ENCODE data around the gene ZNF581.

The ZNF581 gene

DNA sequence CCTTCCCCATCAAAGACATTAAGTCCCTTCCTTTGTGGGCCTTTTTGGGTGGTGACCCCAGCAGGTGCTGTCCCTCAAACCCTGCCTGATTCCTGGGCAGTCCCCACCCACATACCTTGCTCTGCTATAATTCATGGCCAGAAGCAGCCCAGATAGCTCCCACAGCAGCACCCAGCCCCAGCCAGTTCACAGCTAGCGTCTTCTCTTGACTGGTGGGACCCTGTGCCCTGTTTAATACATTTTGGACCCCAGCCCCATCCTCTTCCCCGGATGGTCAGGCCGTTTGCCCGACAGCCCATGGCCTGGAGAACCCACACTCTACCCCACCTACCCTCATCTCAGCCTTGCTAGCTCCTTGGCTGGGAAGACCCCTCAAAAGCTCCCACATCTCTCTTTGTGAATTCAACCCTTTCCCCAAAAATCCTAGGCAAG is 6.7 kb downstream of the ZNF581 start:
- DNase-seq, result no peak

- DNase-seq, result no peak
Observed at GRCh38 chr19:55650602-55651230, 7.3 kb downstream of the ZNF581 start.

- no peak for DNase-seq
Observed at GRCh38 chr19:55651236-55651635, 7.8 kb downstream of the ZNF581 start.

GRCh38 chr19:55652311-55653128 is 9.1 kb downstream of the ZNF581 start:
- no peak for DNase-seq

GRCh38 chr19:55653651-55654322 is 10.3 kb downstream of the ZNF581 start:
- DNase-seq, result peak; percentile 99

GRCh38 chr19:55654323-55654867 is 10.9 kb downstream of the ZNF581 start:
- peak; percentile 100 for DNase-seq

GRCh38 chr19:55654868-55655647 is 11.6 kb downstream of the ZNF581 start, which contains the start of gene U2AF2:
U2AF2 (plus strand) TSS chr19:55655035; CDS start chr19:55655105, 70 bp downstream.
- DNase-seq, result peak; percentile 97

GRCh38 chr19:55655648-55656040 is 12.2 kb downstream of the ZNF581 start:
- DNase-seq, result no peak

GRCh38 chr19:55656552-55656951 is 13.1 kb downstream of the ZNF581 start:
- DNase-seq, result no peak

- DNase-seq, result no peak
Observed at GRCh38 chr19:55656988-55657747, 13.7 kb downstream of the ZNF581 start.

DNA sequence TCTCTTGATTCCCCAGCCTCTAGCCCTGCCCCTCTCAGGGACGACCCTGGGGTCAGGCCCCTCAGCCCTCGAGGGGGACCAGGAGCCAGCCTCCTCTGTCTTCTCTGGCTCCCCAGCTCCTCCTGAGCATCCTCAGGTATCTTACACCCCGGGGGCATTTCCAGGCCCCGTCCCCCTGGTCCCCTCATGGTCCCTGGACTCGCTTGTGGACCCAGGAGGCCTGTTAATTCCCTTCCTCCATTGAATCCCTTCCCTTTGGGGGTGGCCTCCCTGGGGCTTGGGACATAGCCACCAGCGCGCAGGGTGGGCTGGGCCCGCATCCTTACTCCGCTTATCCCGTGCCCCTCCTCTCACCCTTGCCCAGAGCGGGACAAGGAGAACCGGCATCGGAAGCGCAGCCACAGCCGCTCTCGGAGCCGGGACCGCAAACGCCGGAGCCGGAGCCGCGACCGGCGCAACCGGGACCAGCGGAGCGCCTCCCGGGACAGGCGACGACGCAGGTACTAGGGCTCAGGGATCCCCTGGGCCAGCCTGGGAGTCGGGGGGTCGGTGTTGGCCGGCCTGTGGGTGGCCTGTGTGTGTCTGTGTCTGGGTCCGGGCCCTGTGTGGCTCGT is 15.5 kb downstream of the ZNF581 start:
- no peak for DNase-seq

- no peak for DNase-seq
Observed at GRCh38 chr19:55659822-55660221, 16.4 kb downstream of the ZNF581 start.

DNA sequence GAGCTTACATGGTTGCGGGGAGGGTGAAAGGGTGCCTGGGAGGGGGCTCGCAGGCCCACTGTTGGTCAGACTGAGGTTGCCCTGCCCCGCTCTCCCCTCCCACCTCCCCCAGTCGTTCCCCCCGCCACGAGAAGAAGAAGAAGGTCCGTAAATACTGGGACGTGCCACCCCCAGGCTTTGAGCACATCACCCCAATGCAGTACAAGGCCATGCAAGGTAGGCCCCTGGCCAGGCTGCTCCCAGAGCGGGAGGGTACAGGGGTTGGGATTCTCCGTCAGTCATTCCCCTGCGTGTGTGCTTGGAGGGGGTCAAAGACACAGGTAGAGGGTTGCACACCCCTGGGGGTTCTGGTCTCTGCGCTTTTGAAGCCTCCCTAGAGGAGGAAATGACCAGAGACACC is 17.0 kb downstream of the ZNF581 start:
- DNase-seq, result no peak

GRCh38 chr19:55660991-55661390 is 17.5 kb downstream of the ZNF581 start:
- no peak for DNase-seq

- no peak for DNase-seq
Observed at GRCh38 chr19:55661826-55662225, 18.4 kb downstream of the ZNF581 start.

- DNase-seq, result no peak
Observed at GRCh38 chr19:55663846-55664536, 20.5 kb downstream of the ZNF581 start.

DNA sequence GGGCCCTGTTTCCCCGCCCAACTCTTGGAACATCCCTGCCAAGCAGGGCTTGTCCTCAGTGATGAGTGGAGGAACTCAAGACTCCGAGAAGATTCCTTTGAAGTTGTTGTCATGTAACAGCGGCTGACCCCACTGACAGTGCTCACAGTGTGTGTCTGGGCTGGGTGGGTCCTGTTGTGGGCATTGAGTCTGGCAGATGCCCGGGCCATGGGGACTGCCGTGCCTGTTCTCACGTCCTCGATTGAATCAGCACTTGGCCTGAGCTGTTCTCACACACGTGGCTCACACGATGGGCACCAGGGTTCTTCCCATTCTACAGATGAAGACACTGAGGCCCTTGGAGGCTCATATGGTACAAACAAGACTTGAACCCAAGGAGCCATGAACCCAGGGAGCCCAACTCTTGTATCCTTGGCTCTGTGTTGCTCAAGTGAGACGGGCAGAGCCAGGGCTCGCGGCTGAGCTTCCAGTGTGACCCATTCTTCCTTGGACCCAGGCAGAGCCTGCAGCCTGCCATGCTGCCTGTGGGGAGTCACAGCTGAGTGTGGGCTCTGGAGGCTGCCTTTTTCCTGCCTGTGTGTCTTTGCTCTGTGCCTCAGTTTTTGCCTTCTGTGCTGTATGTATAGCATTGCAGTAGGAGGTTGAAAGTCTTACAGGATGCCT is 23.0 kb downstream of the ZNF581 start:
- DNase-seq, result no peak

DNA sequence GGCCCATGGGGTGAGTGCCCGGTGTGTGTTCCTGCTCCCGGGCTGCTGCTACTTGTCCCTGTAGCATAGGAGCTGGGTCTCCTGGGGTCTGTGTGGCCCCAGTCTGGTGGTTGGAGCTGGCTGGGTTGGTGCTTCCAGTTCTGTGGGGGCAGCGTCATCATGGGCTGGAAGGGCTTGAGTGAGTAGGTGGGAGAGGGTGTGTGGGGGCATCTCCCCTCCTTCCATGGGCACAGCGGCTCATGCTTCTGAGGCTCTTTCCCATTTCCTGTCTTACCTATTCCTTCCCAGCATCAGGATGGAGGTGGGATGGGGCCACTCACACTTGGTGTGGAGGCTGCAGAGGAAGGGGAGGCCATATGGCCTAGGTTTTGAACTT is 23.5 kb downstream of the ZNF581 start:
- DNase-seq, result no peak

DNA sequence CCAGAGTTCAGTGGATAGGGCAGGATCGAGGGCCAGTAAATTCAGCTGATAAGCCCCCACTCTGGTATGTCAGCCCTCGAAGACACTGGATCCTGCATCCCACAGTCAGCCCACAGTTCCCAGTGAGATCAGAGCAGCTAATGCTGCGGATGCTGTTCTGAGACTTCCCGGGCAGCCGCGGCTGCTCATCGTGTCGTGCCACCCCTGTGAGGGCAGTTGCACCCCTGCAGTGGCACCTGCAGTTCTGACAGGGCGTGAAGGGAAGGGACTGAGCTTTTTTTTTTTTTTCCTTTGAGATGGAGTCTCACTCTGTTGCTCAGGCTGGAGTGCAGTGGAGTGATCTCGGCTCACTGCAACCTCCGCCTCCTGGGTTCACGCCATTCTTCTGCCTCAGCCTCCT is 24.1 kb downstream of the ZNF581 start:
- DNase-seq, result no peak

DNA sequence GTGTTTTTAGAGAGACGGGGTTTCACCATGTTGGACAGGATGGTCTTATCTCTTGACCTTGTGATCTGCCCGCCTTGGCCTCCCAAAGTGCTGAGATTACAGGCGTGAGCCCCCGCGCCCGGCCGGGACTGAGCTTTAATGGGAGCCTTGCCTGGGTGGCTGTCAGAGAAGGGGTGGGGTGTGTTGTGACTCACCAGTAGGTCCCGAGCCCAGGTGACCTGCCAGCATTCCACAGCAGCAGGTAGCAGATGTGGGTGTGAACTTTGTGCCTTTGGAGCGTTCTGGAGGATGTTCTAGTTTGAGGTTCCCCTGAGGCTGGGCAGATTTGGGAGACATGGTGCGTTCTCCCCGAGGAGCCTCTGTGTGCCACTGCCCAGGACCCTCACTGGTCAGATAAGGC is 24.5 kb downstream of the ZNF581 start:
- no peak for DNase-seq

Measured in NCI-H146 (cell line).